Measurements from ENCODE around the gene BIN1.

BIN1 gene

GRCh38 chr2:127104881-127105655 lies 1.9 kb downstream of the BIN1 start:
- no peak for DNase-seq (ENCODE audit: low read depth in 2 of 2)

GRCh38 chr2:127104166-127104660 lies 2.7 kb downstream of the BIN1 start:
- DNase-seq (ENCODE audit: low read depth in 2 of 2): no peak

- no peak for DNase-seq (ENCODE audit: low read depth in 2 of 2)
Observed at GRCh38 chr2:127103243-127104165, 3.5 kb downstream of the BIN1 start.

GRCh38 chr2:127102521-127103242 lies 4.3 kb downstream of the BIN1 start:
- DNase-seq (ENCODE audit: low read depth in 2 of 2): no peak

- no peak for DNase-seq (ENCODE audit: low read depth in 2 of 2)
Observed at GRCh38 chr2:127101756-127102477, 5.0 kb downstream of the BIN1 start.

- DNase-seq (ENCODE audit: low read depth in 2 of 2): no peak
Observed at GRCh38 chr2:127101048-127101611, 5.8 kb downstream of the BIN1 start.

GRCh38 chr2:127100251-127101047 lies 6.5 kb downstream of the BIN1 start:
- DNase-seq (ENCODE audit: low read depth in 2 of 2): no peak

GRCh38 chr2:127098711-127099110 lies 8.2 kb downstream of the BIN1 start:
- no peak for DNase-seq (ENCODE audit: low read depth in 2 of 2)

- no peak for DNase-seq (ENCODE audit: low read depth in 2 of 2)
Observed at GRCh38 chr2:127097841-127098651, 8.9 kb downstream of the BIN1 start.

- DNase-seq (ENCODE audit: low read depth in 2 of 2): no peak
Observed at GRCh38 chr2:127097471-127097765, 9.5 kb downstream of the BIN1 start.

- DNase-seq (ENCODE audit: low read depth in 2 of 2): no peak
Observed at GRCh38 chr2:127096718-127097470, 10.1 kb downstream of the BIN1 start.

GRCh38 chr2:127096280-127096679 lies 10.7 kb downstream of the BIN1 start:
- no peak for DNase-seq (ENCODE audit: low read depth in 2 of 2)

GRCh38 chr2:127095784-127096183 lies 11.2 kb downstream of the BIN1 start:
- no peak for DNase-seq (ENCODE audit: low read depth in 2 of 2)

GRCh38 chr2:127095367-127095641 lies 11.7 kb downstream of the BIN1 start:
- DNase-seq (ENCODE audit: low read depth in 2 of 2): no peak

GRCh38 chr2:127094509-127095366 lies 12.2 kb downstream of the BIN1 start:
- DNase-seq (ENCODE audit: low read depth in 2 of 2): no peak

GRCh38 chr2:127093648-127094210 lies 13.2 kb downstream of the BIN1 start:
- no peak for DNase-seq (ENCODE audit: low read depth in 2 of 2)

- DNase-seq (ENCODE audit: low read depth in 2 of 2): no peak
Observed at GRCh38 chr2:127092901-127093516, 13.9 kb downstream of the BIN1 start.

Data from activated CD4-positive, alpha-beta T cell treated with anti-CD3 and anti-CD28 coated beads for 24 hours (primary cell).